HepG2 (cell line): ENCODE results near the gene CDK5RAP2. TPM values are rescaled to one million over a fixed set of nuclear protein-coding genes. Genes with fewer than 3 reads are reported as not detected.

Experiments used
- AFF4 ChIP-seq: sonication (generic); formaldehyde crosslinking; IDR thresholded peaks from 2 replicates; pipeline ENCODE4 v1.4.0; 2020; ENCODE audit warnings: missing genetic modification reagents
- AGO2 ChIP-seq: fragments of 200-400 bp; formaldehyde crosslinking; optimal IDR thresholded peaks from 2 replicates; pipeline ENCODE3; 2017; ENCODE audit warnings: mild to moderate bottlenecking, low read depth, low read length, moderate library complexity
- E2F5 ChIP-seq: sonication (generic); formaldehyde crosslinking; conservative IDR thresholded peaks from 2 replicates; pipeline ENCODE4 v1.4.0; 2020; ENCODE audit warnings: missing genetic modification reagents
- HIVEP1 ChIP-seq: sonication (generic); formaldehyde crosslinking; IDR thresholded peaks from 2 replicates; pipeline ENCODE4 v1.4.0; 2020; ENCODE audit warnings: mild to moderate bottlenecking, missing genetic modification reagents
- HMG20A ChIP-seq: IDR thresholded peaks from 2 replicates; pipeline ENCODE4 v1.6.1; 2016; ENCODE audit warnings: borderline replicate concordance
- KAT7 ChIP-seq: IDR thresholded peaks from 2 replicates; pipeline ENCODE4 v1.6.1; 2018; ENCODE audit warnings: borderline replicate concordance, missing compliant biosample characterization
- KDM6A ChIP-seq: IDR thresholded peaks from 2 replicates; pipeline ENCODE4 v1.6.1; 2016; ENCODE audit warnings: low read depth
- MIER3 ChIP-seq: IDR thresholded peaks from 2 replicates; pipeline ENCODE4 v1.6.1; 2016; ENCODE audit warnings: missing compliant biosample characterization, borderline replicate concordance
- NCOR1 ChIP-seq: fragments of 200-600 bp; sonication (generic); IDR thresholded peaks from 2 replicates; pipeline ENCODE4 v1.7.0; 2017; ENCODE audit warnings: antibody characterized with exemption, low read length, borderline replicate concordance
- NFKB2 ChIP-seq: sonication (generic); formaldehyde crosslinking; IDR thresholded peaks from 2 replicates; pipeline ENCODE4 v1.4.0; 2020; ENCODE audit warnings: missing genetic modification reagents, borderline replicate concordance
- POLR2AphosphoS5 ChIP-seq: IDR thresholded peaks from 2 replicates; pipeline ENCODE4 v1.6.1; 2012; ENCODE audit warnings: low read depth, low read length
- RAD21 ChIP-seq: fragments of 450-650 bp; formaldehyde crosslinking; IDR thresholded peaks from 2 replicates; pipeline ENCODE4 v1.5.0; 2020; ENCODE audit warnings: mild to moderate bottlenecking
- SP4 ChIP-seq: sonication (generic); formaldehyde crosslinking; IDR thresholded peaks from 2 replicates; pipeline ENCODE4 v1.8.1; 2023; ENCODE audit warnings: mild to moderate bottlenecking, missing genetic modification reagents
- TSC22D2 ChIP-seq: sonication (generic); formaldehyde crosslinking; IDR thresholded peaks from 2 replicates; pipeline ENCODE4 v1.5.1; 2020; ENCODE audit warnings: missing genetic modification reagents, mild to moderate bottlenecking, borderline replicate concordance
- ZBTB7B ChIP-seq: sonication (generic); formaldehyde crosslinking; IDR thresholded peaks from 2 replicates; pipeline ENCODE4 v1.4.0; 2020; ENCODE audit warnings: missing genetic modification reagents
- ZNF326 ChIP-seq: sonication (generic); formaldehyde crosslinking; IDR thresholded peaks from 2 replicates; pipeline ENCODE4 v1.4.0; 2020; ENCODE audit warnings: missing genetic modification reagents, borderline replicate concordance
- ZNF33A ChIP-seq: sonication (generic); formaldehyde crosslinking; IDR thresholded peaks from 2 replicates; pipeline ENCODE4 v1.5.1; 2020; ENCODE audit warnings: missing genetic modification reagents, mild to moderate bottlenecking, moderate library complexity, borderline replicate concordance
- ZNF503 ChIP-seq: sonication (generic); formaldehyde crosslinking; IDR thresholded peaks from 2 replicates; pipeline ENCODE4 v1.4.0; 2020; ENCODE audit warnings: missing genetic modification reagents
- ZNF569 ChIP-seq: sonication (generic); formaldehyde crosslinking; IDR thresholded peaks from 2 replicates; pipeline ENCODE4 v1.5.0; 2020; ENCODE audit warnings: mild to moderate bottlenecking, missing genetic modification reagents, moderate library complexity, borderline replicate concordance
- ZNF572 ChIP-seq: sonication (generic); formaldehyde crosslinking; IDR thresholded peaks from 2 replicates; pipeline ENCODE4 v1.5.1; 2020; ENCODE audit warnings: mild to moderate bottlenecking, missing genetic modification reagents
- ZNF580 ChIP-seq: IDR thresholded peaks from 2 replicates; pipeline ENCODE4 v1.6.1; 2016; ENCODE audit warnings: low read depth, borderline replicate concordance
- ZNF597 ChIP-seq: sonication (generic); formaldehyde crosslinking; IDR thresholded peaks from 2 replicates; pipeline ENCODE4 v1.5.0; 2020; ENCODE audit warnings: missing genetic modification reagents
- ZNF672 ChIP-seq: sonication (generic); formaldehyde crosslinking; IDR thresholded peaks from 2 replicates; pipeline ENCODE4 v1.8.1; 2022; ENCODE audit warnings: missing genetic modification reagents
- ZNF792 ChIP-seq: IDR thresholded peaks from 2 replicates; pipeline ENCODE4 v1.6.1; 2016
- ZSCAN22 ChIP-seq: sonication (generic); formaldehyde crosslinking; IDR thresholded peaks from 2 replicates; pipeline ENCODE4 v1.4.0; 2020; ENCODE audit warnings: mild to moderate bottlenecking, missing genetic modification reagents
- ZSCAN9 ChIP-seq: IDR thresholded peaks from 2 replicates; pipeline ENCODE4 v1.6.1; 2016; ENCODE audit warnings: borderline replicate concordance
- polyA plus RNA-seq, 8 experiments: library from polyadenylated mRNA; depleted of rRNA in 3 of 8; stranded (reverse) in 7 of 8; unstranded in 1 of 8; fragments of >200 nt; fragmentation: Illumina TruSeq in 4 of 8; extraction: Trizol in 4 of 8; gene quantifications; 2 replicates each; pipeline versions ENCODE4 v1.2.1 to v1.2.3, GENCODE V29; 2011 to 2016; ENCODE audit warnings: low read depth in 4 of 8, missing spikeins in 1 of 8, mixed read lengths in 1 of 8; ENCODE audit not compliant: insufficient read depth in 1 of 8
- total RNA-seq, 5 experiments: library from RNA; depleted of rRNA; stranded (reverse); fragments of >200 nt; fragmentation: Illumina TruSeq; extraction: Trizol; gene quantifications; 2 replicates each; pipeline ENCODE4 v1.2.3, GENCODE V29; 2016; ENCODE audit warnings: low read depth in 1 of 5

Gene CDK5RAP2
- total and polyA plus RNA-seq, 2 of the 13 experiments (the other 11 are each of a cell fraction or from before 2014, with no cell fraction given) = 31.8 to 42.2 TPM

- TF ChIP-seq HIVEP1 (no peak), POLR2AphosphoS5 (no peak), AFF4 (CRISPR knock-in tag) (no peak), KAT7 (CRISPR knock-in tag) (no peak), ZNF597 (no peak), HMG20A (CRISPR knock-in tag) (peak; percentile 61; the same call in 1 of the 2 replicates), ZNF572 (CRISPR knock-in tag) (no peak), NCOR1 (no peak), SP4 (CRISPR knock-in tag) (no peak), MIER3 (CRISPR knock-in tag) (peak; percentile 76), E2F5 (no peak), ZNF792 (CRISPR knock-in tag) (peak; percentile 88), ZSCAN22 (CRISPR knock-in tag) (no peak), ZSCAN9 (CRISPR knock-in tag) (peak; percentile 76; the same call in 1 of the 2 replicates), ZNF580 (peak; percentile 82; the same call in 1 of the 2 replicates), ZNF326 (CRISPR knock-in tag) (no peak), NFKB2 (CRISPR knock-in tag) (no peak), AGO2 (no peak), ZNF569 (CRISPR knock-in tag) (no peak), ZNF672 (CRISPR knock-in tag) (no peak), ZBTB7B (CRISPR knock-in tag) (no peak), ZNF33A (CRISPR knock-in tag) (no peak), KDM6A (CRISPR knock-in tag) (peak; percentile 38; the same call in 1 of the 2 replicates), ZNF503 (CRISPR knock-in tag) (no peak), TSC22D2 (no peak), RAD21 (CRISPR knock-in tag) (no peak)
These were observed 41.6 kb downstream of the CDK5RAP2 start (continued) for GRCh38 chr9:120538339-120538738.
